ENCODE results near the gene NCEH1. TPM values are rescaled to one million over a fixed set of nuclear protein-coding genes. Genes with fewer than 3 reads are reported as not detected.

Gene NCEH1
- total and polyA plus RNA-seq, 10 of the 15 experiments (the other 5 are each of a cell fraction or from before 2014, with no cell fraction given), result 1.8 to 8.1 (median 4.5) TPM

- Histone ChIP-seq H3K4me1 (ENCODE audit: control insufficient read depth, insufficient read depth, low read length) (no peaks in the 10 kb centered on the region), H2AFZ (ENCODE audit: control insufficient read depth, low read depth, low read length) (no peak overlapping the region), H4K20me1 (ENCODE audit: control insufficient read depth, insufficient read depth) (no peaks in the 10 kb centered on the region), H3K9me3 (replicated peaks; ENCODE audit: control insufficient read depth, insufficient read depth, low read length) (no peaks in the 10 kb centered on the region), H3K9ac (ENCODE audit: control insufficient read depth, insufficient read depth, low read length) (no peak overlapping the region), H3K27ac (ENCODE audit: control insufficient read depth, insufficient read depth) (no peak overlapping the region), H3K4me3 (no peak overlapping the region), H3K4me2 (ENCODE audit: control insufficient read depth, insufficient read depth) (no peak overlapping the region), H3K36me3 (ENCODE audit: control insufficient read depth in 2 of 2, insufficient read depth in 2 of 2, low read length in 1 of 2) (no peaks in the 10 kb centered on the region), H3K79me2 (ENCODE audit: control insufficient read depth, insufficient read depth, low read length) (no peaks in the 10 kb centered on the region), H3K27me3 (replicated peaks in 1 of 2; ENCODE audit: control insufficient read depth in 2 of 2, insufficient read depth in 2 of 2, low read length in 1 of 2) (no peaks in the 10 kb centered on the region)
- RAD21 ChIA-PET (ENCODE audit: unreplicated experiment), result no interaction called here
- no peak for TF ChIP-seq POLR2AphosphoS2 (IDR thresholded peaks at IDR 0.05; ENCODE audit: low read depth, low read length)
- no peak for TF ChIP-seq RAD51 (IDR thresholded peaks at IDR 0.05)
- TF ChIP-seq PKNOX1 (IDR thresholded peaks at IDR 0.05), result no peak
- no peak for TF ChIP-seq SUPT20H (IDR thresholded peaks at IDR 0.05; ENCODE audit: borderline replicate concordance, control insufficient read depth, low read depth, low read length)
- TF ChIP-seq CREM (IDR thresholded peaks at IDR 0.05; ENCODE audit: low read depth), result no peak
- TF ChIP-seq CHD1 (IDR thresholded peaks at IDR 0.05; ENCODE audit: low read depth, low read length), result no peak
- no peak for TF ChIP-seq RCOR1 (conservative IDR thresholded peaks at IDR 0.05; ENCODE audit: low read depth, low read length)
- no peak for TF ChIP-seq FOXM1 (IDR thresholded peaks at IDR 0.05; ENCODE audit: low read depth, low read length)
- no peak for TF ChIP-seq MTA2 (IDR thresholded peaks at IDR 0.05; ENCODE audit: low read depth)
- TF ChIP-seq POLR2A (IDR thresholded peaks at IDR 0.05; ENCODE audit: low read depth, low read length), result no peak
- TF ChIP-seq BCLAF1 (IDR thresholded peaks at IDR 0.05), result no peak
- TF ChIP-seq MEF2B (IDR thresholded peaks at IDR 0.05; ENCODE audit: partially characterized antibody, poor library complexity, severe bottlenecking), result no peak
- WGBS (ENCODE audit: insufficient coverage, insufficient replicate concordance, low lambda C conversion rate, missing lambda C conversion rate), result 91% methylated on average over 6 of the region's 6 CpGs
- DNase-seq (ENCODE audit: low read depth, low spot score) (no peak), FAIRE-seq (no peak), ATAC-seq (no peak)
- CTCF ChIA-PET, result interaction anchor here (0.8 to 2.5 kb wide), 8 partner anchors 17 to 189 kb away, joined by 3 to 7 read pairs (median 4); no protein-coding TSS in a partner anchor
- POLR2A ChIA-PET, result interaction anchor here (0.7 kb wide), 1 partner anchor 1376 kb away, joined by 3 read pairs; no protein-coding TSS in a partner anchor
- in situ Hi-C loops (cut with MboI), result loop anchor here (25.0 kb wide), 1 partner anchor 313 kb away; no protein-coding TSS in a partner anchor
- SMC1A ChIA-PET (ENCODE audit: uncharacterized antibody, unreplicated experiment), result no interaction called here
- BruUV-seq (replicated peaks), result no TSS peak
- intact Hi-C loops (cut with micrococcal nuclease; ENCODE audit: unreplicated experiment), result no loop called here
Measured at GRCh38 chr3:172649987-172650386, 60.9 kb downstream of the NCEH1 start.
